IPS-NIHi11 (cell line): ENCODE results near the gene GAL3ST3.
"Not testable (repeated sequence)": the region's sequence is repeated elsewhere in the genome, so short reads cannot be mapped to it uniquely, and the experiment has no call there.

Experiments
- DNase-seq: peaks from one replicate; pipeline ENCODE4 v3.0.0; 2012; ENCODE audit warnings: mixed read lengths, low spot score

GAL3ST3 gene

DNA sequence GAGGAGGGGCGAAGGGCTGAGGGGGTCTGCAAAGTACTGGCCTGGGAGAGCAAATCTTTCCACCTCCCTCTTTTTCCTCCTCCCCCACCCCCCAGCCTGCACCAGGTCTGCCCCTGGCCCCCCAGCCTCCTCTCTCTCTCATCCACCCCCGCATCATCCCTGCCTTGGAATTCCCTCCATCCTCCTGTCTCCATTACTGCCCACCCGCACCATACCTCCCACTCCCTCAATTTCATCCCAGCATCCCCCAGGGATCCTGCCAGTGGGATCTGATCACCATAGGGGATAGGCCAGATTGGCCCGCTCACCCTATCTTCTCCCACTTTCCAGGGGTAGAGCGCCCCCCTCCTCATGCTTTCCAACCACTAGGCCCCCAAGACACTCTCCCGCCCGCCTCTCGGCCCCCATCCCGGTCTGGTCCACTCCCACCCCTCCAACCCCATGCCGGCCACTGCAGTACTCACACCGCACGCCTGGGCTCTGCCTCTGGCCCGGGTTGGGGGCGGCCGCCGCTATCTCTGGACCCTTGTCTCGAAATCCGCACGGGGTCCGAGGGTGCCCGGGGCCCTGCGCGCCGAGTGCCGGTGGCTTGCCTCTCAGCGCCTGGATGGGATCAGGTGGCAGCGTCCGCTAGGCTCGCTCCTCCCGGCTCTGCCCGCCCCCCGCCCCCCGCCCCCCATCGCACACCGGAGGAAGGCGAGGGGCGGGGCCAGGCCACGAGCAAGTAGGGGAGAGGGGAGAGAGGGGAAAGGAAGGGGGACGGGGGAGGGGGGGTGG is at the start of gene GAL3ST3:
Gene GAL3ST3 (minus strand): TSS at position 615 of the 777 bp plus-strand sequence. CDS start 3,746 bp downstream, outside the sequence.
- DNase-seq = peak; percentile 84

DNA sequence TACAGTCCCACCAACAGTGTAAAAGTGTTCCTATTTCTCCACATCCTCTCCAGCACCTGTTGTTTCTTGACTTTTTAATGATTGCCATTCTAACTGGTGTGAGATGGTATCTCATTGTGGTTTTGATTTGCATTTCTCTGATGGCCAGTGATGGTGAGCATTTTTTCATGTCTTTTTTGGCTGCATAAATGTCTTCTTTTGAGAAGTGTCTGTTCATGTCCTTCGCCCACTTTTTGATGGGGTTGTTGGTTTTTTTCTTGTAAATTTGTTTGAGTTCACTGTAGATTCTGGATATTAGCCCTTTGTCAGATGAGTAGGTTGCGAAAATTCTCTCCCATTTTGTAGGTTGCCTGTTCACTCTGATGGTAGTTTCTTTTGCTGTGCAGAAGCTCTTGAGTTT is 43.2 kb upstream of the GAL3ST3 start:
- not testable (repeated sequence) for DNase-seq

GRCh38 chr11:66090288-66090687 is 41.3 kb upstream of the GAL3ST3 start:
- DNase-seq = no peak

- no peak for DNase-seq
These were observed 40.1 kb upstream of the GAL3ST3 start for GRCh38 chr11:66089067-66089466.

DNA sequence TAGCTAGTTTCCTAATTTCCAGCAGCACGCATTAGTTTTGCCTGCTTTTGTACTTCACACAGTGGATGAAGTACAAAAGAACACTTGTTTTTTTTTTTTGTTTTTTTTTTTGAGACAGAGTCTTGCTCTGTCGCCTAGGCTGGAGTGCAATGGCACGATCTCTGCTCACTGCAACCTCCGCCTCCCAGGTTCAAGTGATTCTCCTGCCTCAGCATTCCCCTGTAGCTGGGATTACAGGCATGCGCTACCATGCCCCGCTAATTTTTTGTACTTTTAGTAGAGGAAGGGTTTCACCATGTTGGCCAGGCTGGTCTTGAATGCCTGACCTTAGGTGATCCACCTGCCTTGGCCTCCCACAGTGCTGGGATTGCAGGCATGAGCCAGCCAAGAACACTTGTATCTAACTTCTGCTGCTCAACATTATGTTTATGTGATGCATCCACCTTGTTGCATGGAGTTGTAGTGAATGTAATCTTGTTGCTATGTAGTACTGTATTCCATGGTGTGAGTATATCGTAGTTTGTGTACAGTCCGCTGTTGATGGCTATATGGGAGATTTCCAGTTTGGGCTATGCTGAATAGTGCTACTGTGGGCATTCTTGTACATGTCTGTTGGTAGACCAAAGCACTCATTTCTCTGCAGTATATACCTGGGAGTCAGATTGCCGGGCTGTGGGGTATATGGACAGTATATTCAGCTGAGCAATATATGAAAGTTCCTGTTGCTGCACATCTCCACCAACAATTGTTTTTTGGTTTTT is 38.4 kb upstream of the GAL3ST3 start:
- DNase-seq = no peak

DNA sequence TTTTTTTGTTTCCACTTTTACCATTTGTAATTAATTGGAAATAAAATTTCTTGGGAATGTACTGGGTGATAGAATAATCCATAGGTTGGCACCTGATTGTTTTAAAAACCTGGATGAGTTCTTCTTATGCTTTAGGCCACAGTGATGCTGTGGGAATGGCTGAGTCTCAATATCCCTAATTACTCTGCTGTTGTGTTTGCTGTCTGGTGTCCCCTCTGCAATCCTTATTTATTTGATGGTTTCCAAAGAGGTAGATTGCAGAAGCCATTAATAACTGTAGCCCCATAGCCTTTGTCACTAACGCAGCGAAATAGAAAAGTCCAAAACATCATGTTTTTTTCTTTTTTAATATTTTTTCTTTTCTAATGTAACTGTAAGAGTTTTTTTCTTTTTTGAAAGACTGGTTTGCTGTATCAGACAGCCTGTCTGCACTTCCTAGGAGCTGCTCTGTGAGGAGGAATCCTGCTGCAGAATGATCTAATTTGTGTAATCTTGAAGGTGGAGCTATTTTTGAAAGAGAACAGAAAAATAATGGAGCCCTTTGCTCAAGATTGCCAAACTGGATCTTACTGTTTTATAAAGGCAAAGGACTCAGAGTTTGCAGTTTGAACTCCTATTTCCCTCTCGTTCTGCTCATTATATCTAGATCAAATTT is 36.0 kb upstream of the GAL3ST3 start:
- DNase-seq = no peak

DNA sequence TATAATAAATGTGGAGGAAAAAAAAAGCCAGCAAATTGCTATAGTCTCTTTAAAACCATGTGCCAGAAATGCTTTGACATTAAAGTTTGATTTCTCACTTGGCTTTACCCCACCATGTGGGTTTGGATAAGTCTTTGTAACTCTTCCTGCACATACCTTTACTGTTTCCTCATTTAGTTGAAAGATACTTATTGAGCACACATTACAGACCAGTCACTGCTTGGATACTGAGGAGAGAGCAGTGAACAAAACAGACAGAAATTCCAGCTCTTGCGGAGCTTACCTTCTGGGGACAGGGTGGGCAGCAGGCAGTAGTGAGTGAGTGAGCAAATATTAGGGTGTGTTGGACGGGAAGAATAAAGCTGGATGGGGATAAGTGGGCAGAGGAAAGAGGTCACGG is 34.8 kb upstream of the GAL3ST3 start:
- DNase-seq = no peak

DNA sequence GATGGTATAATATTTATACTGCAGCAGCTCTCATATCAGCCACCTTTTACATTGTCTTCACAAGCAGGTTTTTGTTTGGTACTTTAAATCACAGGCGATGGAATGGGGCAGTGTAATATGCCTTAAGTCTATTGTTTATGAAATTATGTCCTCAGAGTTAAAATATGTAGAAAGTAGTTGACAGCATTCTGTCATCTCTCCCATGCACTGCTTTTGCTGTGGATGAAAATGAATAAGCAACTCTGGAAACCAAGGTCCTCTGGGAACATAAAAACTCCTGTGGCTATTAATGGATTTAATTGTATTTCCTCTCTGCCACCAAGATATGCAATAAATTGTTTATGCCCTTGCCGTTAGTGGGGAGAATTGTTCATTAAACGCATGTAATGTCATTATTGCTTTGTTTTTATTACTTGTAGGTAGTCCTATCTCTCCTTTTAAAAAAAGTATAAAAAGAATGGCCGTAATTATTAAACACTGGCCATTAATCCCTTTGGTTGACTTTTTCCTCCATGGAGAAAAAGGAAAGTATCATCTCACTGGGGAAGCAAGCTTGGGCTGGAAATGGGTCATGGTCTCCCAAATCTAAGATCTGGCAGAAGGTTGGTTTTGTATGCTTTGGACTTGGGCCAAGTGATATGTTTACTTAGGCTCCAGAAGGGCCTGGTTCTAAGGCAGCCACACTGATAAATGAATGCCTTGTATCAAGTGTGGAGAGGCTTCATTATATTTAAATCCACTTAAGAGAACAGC is 34.2 kb upstream of the GAL3ST3 start:
- DNase-seq = no peak

GRCh38 chr11:66081505-66081904 is 32.5 kb upstream of the GAL3ST3 start:
- peak; percentile 18 for DNase-seq

DNA sequence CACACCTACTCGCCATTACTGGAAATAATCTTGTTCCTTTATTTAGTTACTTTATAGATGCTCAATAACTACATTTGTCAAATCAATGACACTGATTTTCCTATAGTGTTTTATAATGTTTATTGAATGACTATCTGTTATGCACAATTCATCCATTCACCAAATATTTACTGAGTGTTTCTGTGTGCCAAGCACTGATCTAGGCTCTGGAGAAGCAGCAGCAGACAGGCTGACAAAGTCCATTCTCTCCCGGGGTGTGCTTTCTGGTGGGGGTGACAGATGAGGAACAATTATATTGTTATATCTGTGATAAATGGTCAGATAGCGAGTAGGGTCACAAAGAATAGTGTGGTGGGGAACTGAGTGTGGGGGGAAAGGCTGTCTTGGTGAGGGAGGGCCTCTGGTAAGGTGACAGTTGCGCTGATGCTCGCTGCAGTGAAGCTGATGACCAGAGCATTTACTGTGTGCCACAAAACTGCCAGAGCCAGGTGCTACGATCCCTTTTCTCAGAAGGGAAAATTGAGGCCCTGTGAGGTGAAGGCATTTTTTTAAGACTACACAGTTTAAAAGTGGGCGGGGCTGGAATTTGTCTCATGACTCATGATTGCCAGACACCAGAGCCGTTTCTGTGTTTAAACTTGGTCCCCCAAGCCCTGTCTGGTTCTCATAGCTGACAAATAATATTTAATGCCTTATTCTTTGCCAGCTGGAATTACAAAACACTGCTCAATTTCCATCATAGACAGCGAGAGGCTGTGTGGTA is 31.3 kb upstream of the GAL3ST3 start:
- no peak for DNase-seq

DNA sequence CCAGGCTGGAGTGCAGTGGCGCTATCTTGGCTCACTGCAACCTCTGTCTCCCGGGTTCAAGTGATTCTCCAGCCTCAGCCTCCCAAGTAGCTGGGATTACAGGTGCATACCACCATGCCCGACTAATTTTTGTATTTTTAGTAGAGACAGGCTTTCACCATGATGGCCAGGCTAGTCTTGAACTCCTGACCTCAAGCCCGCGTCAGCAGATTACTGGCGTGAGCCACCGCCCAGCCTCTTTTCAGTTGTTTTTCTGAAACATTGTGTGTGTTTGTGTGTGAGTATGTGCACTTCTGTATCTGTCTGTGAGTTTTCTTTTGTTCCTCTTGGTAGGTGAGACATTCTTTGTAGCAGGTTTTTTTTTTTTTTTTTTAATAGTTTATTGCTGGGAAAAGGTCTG is 30.0 kb upstream of the GAL3ST3 start:
- not testable (repeated sequence) for DNase-seq

DNA sequence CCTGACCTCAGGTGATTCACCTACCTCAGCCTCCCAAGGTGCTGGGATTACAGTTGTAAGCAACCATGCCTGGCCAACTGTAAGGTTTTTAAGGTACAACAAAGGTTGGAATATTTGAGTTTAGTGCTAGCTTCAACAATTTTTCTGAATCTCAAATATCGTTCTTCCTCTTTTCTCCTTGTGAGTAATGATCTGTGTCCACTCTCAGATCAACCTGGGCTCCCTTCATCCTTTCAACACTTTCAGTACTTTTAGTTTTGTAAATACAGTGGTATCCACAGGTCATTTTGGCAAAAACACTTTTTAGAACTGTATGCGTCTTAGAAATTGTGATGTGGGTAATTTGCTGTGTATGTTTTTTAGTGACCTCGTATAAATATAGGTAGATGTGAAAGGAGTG is 29.0 kb upstream of the GAL3ST3 start:
- DNase-seq = no peak

DNA sequence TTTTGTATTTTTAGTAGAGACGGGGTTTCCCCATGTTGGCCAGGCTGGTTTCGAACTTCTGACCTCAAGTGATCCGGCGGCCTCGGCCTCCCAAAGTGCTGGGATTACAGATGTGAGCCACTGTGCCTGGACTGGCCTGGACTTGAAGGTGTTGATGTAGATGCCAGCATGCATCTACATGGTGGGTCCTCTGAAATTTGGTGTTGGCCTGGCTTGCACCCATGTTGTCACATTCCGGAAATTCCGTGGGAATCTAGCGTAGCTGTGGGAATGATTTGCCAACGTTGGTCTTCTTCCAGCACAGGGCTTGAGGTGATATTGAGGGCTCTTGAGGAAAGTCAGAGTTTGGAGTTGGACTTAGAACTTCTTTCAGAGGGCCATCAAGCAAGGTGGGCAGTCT is 27.6 kb upstream of the GAL3ST3 start:
- no peak for DNase-seq

DNA sequence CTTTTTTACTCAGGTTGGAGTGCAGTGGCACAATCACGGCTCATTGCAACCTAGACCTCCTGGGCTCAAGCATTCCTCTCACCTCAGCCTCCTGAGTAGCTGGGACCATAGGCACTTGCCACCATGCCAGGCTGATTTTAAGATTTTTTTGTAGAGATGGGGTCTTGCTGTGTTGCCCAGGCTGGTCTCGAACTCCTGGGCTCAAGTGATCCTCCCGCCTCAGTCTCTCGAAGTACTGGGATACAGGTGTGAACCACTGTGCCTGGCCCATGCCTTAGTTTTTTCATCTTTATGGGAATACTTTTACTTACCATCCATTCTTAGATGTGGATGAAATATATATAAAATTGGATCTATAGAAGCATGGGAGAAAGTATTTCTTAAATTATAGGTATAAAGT is 26.3 kb upstream of the GAL3ST3 start:
- DNase-seq = no peak

DNA sequence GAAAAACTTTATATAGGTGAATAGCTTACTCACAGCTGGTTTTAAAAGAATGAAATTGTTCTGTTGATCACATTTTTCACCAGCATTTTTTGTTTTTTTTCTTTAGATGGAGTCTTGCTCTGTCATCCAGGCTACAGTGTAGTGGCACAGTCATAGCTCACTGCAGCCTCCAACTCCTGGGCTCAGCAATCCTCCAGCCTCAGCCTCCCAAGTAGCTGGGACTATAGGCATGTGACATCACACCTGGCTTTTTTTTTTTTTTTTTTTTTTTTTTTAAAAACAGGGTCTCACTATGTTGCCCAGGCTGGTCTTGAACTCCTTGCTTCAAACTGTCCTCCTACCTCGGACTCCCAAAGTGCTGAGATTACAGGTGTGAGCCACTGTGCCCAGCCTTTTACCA is 24.7 kb upstream of the GAL3ST3 start:
- no peak for DNase-seq

GRCh38 chr11:66072518-66072917 is 23.6 kb upstream of the GAL3ST3 start:
- DNase-seq = no peak

- no peak for DNase-seq
These were observed 23.1 kb upstream of the GAL3ST3 start for GRCh38 chr11:66072081-66072480.

DNA sequence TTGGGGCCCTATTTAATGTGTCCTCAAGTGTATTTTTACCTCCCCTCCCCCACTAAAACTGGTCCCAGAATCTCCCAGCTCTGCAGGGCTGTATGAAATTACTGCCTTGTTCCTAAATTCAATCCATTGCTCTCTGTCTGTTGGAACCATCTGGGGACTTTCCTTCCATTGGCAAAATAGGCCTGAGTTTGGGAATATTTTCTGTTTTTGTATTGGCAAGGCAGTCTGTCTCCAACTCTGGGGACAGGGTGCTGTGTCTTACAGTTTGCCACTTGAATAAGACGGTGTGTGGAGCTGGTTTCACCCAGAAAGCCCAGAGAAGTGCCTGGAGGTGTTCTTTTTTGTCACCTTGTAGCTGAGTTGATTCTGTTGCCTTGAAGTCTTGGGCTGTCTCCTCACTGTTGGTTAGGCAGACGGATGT is 22.4 kb upstream of the GAL3ST3 start:
- no peak for DNase-seq

DNA sequence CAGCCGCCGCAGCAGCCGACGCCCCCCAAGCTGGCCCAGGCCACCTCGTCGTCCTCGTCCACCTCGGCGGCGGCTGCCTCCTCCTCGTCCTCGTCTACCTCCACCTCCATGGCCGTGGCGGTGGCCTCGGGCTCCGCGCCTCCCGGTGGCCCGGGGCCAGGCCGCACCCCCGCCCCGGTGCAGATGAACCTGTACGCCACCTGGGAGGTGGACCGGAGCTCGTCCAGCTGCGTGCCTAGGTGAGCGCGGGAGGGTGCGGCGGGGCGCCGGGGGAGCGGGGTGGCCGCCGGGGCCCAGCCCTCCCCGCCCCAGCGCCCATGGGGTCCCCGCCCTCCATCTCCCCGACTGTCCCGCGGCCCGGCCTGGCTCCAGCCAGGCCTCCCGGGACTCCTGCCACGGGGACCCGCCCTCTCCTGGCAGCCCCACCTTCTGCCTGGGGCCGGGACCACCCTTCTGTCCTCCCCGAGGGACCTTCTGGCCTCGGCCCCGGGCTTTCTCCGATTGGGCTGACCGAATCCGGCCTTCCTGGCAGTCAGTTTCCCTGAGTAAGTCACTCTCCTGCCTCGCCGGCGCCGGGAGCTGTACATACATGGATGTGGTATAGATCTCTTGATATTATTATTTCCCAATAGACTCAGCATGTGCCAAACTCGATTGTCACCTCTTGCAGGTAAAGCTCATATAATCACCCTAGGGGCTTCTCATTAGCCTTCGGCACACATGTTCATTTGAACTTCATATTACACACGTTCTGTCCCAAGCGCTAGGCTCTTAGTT is 21.8 kb upstream of the GAL3ST3 start:
- peak; percentile 62 for DNase-seq
